GM12892 (cell line): ENCODE data around the gene MAPKAPK3.

Source experiments
- POLR2A ChIP-seq: IDR thresholded peaks from 2 replicates; pipeline ENCODE4 v1.6.1; 2011; ENCODE audit warnings: low read depth, low read length, control low read depth
- POLR2AphosphoS5 ChIP-seq: IDR thresholded peaks from 2 replicates; pipeline ENCODE4 v1.6.1; 2011; ENCODE audit warnings: low read depth, low read length, control low read depth
- TAF1 ChIP-seq: IDR thresholded peaks from 2 replicates; pipeline ENCODE4 v1.6.1; 2011; ENCODE audit warnings: low read depth, mild to moderate bottlenecking, control low read depth, low read length, borderline replicate concordance

GRCh38 chr3:50633230-50633790 is 16.4 kb downstream of the MAPKAPK3 start:
- TF ChIP-seq POLR2A (no peak), POLR2AphosphoS5 (no peak), TAF1 (no peak)
